GM21367 (cell line): ENCODE results near the gene PLAC9.
A peak's percentile ranks its signal among the peaks of the same experiment; 100 is the strongest.
"Not testable (repeated sequence)": the region's sequence is repeated elsewhere in the genome, so short reads cannot be mapped to it uniquely, and the experiment has no call there.

Experiments used
- ATAC-seq: cut with Tn5 transposase; IDR thresholded peaks from one replicate; pipeline ENCODE4 v1.9.1; 2021; ENCODE audit not compliant: unreplicated experiment

The PLAC9 gene, protein sequence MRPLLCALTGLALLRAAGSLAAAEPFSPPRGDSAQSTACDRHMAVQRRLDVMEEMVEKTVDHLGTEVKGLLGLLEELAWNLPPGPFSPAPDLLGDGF

DNA sequence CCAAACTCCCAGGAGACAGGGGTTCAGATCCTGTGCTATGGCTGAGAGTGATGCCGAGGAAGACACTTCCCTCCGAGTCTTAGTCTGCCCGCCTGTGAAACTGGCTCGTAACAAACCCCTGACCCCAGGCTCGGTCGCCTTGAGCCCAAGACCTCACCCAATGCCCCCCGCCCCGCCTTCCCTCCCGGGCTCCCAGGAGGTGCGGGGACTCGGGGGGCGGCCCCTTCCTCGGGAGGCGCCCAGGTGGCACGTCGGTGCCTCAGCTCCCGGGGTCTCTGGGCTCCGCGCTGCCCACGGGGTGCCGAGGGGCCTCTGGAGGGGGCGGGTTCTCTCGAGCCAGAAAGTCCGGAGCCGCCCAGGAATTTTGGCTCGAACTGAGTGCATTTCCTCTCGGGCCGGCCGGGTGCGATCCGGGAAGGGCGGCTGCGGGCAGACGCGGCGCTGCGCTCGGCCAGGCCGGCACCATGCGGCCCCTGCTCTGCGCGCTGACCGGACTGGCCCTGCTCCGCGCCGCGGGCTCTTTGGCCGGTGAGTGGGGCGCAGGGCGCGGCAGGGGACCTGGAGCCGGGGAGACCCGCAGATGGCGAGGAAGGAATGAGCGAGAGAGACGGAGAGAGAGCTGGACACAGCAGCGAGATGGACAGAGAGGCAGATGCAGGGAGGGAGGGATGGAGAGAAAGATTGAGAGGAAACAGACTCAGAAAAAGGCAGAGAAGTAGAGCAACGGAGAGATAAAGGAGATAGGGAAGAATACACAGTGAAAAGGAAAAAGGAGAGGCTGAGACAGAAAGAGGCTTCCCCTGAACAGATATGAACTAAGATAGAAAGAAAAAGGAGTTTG, at the start of gene PLAC9:
Gene PLAC9 (plus strand): TSS at position 432 of the 841 bp plus-strand sequence. CDS start 33 bp downstream, at position 465.
- no peak for ATAC-seq

DNA sequence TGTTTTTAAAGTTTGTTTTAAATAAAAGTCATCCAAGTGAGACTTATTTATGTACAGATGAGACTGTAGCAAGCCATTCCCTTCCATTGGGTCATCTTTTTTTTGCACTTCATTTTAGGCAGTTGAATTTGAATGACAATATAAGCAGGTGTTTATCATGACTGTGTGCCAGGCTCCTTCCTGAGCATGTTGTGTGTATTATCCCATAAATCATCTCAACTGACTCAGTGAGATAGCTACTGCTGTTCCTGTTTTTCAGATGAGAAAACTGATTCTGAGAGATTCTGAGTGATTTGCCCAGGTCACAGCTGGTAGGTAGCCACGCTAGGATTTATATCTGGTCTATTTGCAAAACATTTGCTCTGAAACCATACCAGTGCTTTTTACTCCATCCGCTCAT, 42.4 kb upstream of the PLAC9 start:
- ATAC-seq: no peak

DNA sequence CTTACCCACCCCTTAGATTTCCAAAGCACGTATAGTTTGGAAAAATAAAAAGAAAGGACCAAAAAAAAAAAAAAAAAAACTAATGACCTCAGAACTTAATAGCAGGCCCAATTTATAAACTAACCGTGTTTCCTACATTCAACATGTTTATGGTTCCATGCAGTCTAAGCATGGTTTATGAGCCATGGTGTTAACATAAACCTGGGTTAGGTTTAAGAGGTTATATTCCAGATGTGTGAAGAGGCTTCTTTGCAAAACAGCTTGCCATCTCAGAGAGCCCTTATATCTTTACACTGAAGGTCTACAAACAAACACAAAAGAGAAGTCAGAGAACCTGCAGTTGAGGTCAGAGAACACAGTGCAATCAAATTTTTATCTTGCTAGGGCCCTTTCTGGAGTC, 38.3 kb upstream of the PLAC9 start:
- ATAC-seq: no peak

DNA sequence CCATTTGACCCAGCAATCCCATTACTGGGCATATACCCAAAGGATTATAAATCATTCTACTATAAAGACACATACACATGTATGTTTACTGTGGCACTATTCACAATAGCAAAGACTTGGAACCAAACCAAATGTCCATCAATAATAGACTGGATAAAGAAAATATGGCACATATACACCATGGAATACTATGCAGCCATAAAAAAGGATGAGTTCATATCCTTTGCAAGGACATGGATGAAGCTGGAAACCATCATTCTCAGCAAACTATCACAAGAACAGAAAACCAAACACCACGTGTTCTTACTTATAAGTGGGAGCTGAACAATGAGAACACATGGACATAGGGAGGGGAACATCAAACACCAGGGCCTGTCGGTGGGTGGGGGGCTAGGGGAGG, 34.3 kb upstream of the PLAC9 start:
- ATAC-seq: not testable (repeated sequence)

DNA sequence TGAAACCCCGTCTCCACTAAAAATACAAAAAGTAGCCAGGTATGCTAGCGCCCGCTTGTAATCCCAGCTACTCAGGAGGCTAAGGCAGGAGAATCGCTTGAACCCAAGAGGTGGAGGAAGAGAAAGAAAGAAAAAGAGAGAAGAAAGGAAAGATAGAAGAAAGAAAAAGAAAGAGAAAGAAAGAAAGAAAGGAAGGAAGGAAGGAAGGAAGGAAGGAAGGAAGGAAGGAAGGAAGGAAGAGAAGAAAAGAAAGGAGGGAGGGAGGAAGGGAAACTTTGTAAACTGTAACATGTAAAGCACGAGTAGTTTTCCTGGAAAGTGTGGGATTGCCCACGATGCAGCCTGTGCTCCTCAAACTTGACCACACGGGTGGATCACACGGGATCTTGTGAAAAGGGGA, 33.2 kb upstream of the PLAC9 start:
- ATAC-seq: not testable (repeated sequence)

DNA sequence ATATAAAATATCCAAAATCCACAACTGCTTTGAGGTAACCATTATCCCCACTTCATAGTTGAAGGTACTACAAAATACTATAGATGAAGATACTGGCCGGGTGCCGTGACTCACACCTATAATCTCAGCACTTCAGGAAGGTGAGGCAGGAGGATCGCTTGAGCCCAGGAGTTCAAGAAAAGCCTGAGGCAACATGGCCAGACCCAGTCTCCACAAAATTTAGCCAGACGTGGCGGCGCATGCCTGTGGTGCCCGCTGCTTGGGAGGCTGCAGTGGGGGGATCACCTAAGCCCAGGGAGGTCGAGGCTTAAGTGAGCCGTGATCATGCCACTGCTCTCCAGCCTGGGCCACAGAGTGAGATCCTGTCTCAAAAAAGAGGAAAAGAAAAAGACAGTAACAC, 32.4 kb upstream of the PLAC9 start:
- ATAC-seq: no peak

DNA sequence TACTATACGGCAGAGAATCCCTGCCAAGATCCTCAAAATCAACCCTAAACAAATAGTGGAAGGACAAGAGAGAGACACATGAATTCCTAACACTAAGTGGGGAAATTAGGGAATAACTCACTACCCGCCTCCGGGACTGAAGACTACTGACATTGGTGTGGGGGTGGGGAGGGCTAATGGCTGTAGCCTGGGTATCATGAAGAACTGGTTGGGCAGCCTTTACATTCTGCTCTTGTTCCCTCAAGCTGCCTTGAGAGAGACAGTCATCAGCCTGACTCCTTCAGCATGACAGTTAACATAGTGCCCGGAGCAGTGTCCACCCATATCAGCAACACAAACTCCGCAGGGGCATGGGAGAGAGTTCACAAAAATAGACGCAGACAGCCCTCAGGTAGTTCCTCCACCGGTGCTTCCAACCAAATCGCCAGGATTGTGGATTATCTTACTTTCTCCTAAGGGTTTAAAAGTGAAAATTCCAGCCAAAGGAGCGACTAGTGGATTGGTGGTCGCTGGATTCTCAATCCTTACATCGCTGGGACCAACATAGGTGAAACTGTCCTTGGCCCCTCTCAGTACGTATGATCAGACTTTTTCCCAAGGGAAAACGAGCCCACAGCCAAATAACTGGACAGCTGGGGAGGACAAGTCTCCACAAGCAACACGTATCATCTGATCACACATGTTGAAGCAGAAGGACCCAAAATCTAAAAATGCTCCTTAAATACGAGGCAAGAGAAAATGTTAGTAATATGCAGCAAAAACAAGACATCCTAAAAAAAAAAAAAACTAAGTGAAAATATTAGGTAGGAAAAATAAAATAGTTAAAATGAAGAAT, 31.5 kb upstream of the PLAC9 start:
- no peak for ATAC-seq

DNA sequence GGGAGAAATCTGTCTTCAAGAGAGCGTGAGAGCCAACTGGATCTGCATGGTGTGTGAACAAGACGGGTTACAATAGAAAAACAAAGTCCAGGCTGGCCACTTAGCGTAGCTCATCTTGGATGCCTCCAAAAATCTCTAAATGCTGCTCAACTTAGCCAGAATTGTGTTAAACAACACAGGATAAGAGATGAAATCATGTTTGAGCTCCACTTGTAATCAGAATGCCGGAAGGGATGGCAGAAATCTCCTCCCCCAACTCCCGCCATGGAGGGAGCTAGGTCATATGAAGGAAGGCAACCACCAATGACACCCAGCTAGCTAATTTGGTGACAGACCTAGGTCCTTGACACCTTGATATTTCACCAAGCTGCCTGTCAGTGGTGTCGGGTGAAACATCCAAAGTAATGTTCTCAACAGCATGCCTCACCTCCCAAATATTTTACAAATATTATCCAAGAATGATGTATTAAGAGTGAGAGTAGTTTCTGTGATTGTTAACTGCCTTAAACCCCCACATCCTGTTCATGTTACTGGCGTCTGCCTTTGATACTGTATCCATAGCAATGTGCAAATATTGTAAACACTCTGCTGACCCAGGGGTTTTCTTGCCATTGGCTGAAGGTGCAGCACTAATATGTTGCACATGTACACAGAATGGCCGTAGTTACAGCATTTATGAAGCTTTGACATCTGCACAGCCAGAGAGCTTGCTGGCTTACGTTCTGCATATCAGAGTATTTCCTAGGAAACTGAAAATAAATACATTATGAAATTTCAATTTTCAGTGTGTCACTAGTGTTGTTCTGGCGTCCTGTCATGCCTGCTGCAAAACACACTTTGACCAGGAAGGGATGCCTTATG, 28.2 kb upstream of the PLAC9 start:
- peak; percentile 80 for ATAC-seq

DNA sequence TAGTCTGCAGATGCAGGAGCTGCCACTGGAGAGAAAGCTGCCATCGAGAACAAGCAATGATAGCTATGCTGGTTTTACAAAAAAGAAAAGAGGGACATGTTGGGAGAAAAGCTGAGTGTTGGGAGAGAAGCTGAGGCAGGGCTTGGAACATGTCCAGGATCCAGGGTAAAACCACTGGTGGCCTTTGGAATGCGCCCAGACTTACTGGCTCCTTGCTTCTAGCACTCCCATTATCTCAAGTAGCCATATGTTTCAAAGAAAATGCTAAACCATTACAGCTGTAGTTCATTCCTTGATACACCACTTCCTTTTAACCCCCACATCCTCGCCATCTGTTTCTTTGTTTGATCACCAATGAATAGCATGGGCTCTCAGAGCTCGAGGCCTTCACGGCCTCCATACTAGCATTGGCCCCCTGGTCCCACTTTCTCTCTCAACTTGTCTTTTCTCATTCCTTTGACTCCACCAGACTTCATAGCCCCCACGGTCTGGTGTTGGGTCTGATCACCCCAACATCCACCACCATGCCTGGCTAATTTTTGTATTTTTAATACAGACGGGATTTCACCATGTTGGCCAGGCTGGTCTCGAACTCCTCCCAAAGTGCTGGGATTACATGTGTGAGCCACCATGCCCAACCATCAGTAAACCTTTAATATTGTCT, 23.8 kb upstream of the PLAC9 start:
- ATAC-seq: no peak

DNA sequence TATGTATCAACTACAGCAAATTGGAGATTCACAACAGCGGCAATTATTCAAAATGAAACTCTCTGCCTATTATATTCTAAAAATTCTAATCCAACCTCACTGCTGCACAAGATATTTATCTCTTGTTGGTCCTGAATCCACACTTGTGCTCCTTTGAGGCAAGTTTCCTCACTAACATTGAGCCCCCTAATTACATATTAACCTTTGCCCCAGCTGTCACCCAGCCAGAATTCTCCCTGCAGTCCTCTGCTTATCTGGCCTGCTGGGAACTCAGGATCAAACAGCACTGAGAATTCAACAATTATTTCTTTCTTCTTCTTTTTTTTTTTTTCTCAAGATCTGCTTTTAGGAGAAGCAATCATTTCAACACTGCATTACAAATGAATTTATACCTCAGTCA, 21.5 kb upstream of the PLAC9 start:
- no peak for ATAC-seq

DNA sequence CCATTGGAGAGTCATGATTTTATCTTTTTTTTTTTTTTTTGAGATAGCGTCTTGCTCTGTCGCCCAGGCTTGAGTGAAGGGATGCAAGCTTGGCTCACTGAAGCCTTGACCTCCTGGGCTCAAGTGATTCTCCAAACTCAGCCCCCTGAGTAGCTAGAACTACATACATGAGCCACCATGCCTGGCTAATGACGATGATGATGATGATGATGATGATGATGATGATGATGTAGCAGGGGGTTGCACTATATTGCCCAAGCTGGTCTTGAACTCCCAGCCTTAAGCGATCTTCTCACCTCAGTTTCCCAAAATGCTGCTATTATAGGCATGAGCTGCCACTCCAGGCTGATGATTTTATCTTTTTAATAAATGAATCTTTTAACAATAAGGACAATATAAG, 13.9 kb upstream of the PLAC9 start:
- ATAC-seq: no peak

DNA sequence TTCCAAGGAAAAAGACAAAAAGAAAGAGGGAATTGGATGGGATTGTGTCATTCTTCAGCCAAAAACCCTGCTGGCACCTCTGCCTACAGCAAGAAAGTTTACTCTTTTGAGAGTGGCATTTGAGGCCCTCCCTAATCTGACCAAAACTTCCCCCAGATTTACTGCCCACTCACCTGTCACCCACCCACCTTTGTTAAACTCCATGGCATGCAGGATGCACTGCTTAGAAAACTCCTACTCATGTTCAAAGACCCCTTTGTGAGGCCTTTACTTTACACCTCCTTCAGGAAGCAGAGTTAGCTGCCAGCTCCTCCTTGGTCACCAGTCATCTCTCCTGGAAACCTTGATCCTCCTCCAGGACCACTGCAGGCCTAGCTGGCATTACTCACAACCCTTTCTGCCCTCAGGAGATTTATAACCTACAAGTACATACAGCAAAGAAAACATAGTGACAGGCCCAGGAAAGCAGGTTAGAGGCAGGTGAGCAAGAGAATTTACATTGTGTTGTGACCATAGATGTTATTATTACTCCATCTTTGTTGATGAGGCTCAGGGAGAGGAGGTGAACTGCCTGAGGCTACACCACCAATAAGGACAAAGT, 10.3 kb upstream of the PLAC9 start:
- no peak for ATAC-seq

DNA sequence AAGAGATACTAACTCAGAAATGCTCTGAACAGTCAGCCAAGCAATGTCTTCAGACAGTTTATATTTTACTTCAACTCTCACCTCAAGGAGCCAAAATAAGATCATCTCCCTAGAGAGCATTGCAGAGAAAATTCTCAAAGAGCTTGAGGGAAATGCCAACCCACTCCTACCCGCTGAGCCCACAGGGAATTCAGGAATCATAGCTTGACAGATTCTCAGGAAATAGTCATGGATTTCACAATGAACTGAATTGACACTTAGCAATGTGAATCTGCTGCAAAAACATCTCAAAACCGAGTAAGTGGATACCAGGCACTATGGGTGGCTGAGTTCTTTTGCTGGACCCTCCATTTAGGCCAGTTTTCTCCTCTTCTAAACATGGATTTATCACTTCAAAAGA, 9.8 kb upstream of the PLAC9 start:
- no peak for ATAC-seq

DNA sequence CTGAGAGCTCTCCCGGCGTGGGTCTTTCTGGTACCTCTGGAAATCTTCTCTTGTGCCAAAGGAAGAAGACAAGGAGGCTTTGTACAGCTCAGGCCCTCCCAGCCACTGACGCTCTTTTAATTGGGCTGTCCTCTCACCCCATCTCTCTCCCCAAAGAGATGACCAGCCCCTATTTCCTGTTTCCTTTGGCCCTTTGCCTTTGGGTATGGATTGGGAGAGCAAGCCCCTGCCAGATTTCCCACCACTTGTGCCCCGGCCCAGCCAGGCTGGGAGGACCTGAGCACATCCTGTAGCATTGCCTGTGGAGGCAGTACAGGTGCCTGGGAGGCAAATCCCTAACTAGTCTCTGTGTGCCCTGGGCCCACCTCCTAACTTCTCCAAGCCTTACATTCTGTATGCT, 5.7 kb upstream of the PLAC9 start:
- no peak for ATAC-seq

DNA sequence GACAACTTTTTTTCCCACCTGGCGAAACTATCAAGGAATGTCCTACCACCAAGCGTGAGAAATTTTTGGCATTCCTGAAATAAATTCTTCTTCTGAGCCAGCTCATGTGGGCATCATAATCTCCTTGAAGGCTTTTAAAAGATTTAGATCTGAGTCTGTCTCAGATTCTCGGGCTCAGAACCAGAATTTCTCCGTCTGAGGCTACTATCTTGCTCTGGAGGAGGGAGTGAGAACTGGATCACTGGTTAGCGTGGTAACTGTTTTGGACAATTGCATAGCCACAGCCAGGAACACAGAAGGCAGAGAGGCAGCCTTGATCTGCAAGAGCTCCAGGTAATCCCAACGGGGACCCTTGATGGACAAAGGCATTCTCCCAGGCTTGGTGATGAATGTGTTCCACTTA, 1.0 kb upstream of the PLAC9 start:
- ATAC-seq: no peak

DNA sequence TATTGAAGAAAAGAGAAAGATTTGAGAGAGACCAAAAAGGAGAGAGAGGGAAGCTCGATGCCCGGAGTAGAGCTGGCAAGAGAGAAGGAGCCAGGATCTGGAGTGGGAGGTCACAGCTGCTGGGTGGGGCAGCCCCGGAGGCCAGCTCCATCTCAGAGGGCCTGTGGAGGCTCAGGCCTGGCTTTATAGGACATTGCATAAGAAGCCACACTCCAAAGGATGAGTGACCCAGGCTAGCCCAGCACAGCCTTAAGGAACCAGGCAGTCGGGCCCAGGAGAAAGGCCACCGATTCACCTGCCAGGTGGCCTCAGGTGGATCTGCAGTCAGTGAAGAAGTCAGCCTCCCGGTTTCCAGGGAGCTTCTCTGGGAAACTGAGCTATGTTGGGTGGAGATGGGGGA, 676 bp downstream of the PLAC9 start:
- ATAC-seq: no peak

DNA sequence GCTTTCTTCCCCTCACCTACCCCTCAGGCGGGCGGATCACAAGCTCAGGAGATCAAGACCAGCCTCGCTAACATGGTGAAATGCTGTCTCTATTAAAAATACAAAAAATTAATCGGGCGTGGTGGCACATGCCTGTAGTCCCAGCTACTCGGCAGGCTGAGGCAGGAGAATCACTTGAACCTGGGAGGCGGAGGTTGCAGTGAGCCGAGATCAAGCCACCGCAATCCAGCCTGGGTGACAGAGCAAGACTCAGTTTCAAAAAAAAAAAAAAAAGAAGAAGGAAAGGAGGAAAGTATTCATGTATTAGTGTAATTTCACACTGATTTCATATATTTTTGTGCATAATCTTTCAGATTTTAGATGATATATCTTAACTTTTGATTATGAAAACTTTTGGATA, 1.2 kb downstream of the PLAC9 start:
- ATAC-seq: not testable (repeated sequence)

DNA sequence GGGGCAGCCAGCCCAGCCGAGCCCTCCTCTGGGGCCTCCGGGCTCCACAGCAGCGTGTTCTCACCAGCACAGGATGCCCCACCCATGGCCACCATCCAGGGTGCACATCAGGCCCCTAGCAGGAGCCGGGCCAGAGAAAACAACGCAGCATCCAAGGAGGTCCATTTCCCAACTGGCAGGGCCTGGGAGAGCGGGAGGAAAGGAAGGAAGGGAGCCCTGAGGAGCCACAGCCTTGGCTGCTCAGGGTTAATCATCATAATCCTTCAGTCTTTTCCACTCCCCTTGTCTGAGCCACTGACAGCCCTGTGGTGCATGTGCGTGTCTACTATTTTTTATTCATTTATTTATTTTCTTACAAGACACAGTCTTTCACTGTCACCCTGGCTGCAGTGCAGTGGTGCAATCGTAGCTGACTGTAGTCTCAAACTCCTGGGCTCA, 3.6 kb downstream of the PLAC9 start:
- no peak for ATAC-seq

DNA sequence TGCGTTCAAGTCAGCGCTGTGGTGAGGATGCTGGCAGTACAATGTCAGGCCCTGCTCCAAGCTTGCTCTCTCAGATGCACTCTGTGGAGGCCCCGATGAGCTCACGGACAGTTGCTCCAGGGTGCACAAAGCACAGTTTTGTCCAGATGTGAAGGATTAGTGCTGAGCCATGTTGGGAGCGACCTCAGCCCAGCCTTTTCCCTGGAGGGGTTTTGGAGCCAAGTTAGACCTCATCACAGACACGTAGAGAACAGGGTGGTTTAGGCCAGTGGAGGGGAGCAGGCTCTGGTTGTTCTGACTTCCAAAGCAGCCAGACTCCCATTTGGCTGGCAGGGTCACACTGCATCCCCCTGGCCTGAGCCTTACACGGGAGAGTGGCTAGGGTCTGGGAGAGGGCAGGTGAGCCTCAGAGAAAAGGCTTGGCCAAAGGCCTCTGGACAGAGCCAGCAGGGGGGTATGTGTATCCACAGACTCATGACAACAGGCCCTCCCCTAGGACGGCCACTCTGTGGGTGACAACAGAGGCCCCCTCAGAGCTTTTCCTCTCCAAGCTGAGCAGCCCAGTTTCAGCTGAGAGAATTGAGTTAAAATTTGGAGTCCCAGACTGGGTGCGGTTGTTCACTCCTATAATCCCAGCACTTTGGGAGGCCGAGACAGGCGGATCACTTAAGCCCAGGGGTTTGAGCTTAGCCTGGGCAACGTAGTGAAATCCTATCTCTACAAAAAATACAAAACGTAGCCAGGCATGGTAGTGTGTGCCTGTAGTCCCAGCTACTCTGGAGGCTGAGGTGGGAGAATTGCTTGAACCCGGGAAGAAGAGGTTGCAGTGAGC, 4.7 kb downstream of the PLAC9 start:
- no peak for ATAC-seq
